ENCODE measurements around the gene IFI27L2.

GRCh38 chr14:94093418-94093817 lies 36.0 kb downstream of the IFI27L2 start:
- TF ChIP-seq CTCF (conservative IDR thresholded peaks at IDR 0.05 in 1 of 2, IDR thresholded peaks at IDR 0.05 in 1 of 2; ENCODE audit: low read depth in 1 of 2, low read length in 2 of 2) (no peak), EZH2 (IDR thresholded peaks at IDR 0.05; ENCODE audit: low read length, missing control alignments) (no peak)
